D721Med (cell line): Measurements from ENCODE around the gene RGS11.

Source experiments
- DNase-seq: peaks from one replicate; pipeline ENCODE4 v3.0.0; 2011; ENCODE audit warnings: low spot score; ENCODE audit not compliant: insufficient read length
- FAIRE-seq: peaks from 2 replicates; lab custom pipeline; 2011; peaks lifted over from hg19 to GRCh38; lab: Jason Lieb, UNC
- CTCF ChIP-seq: IDR thresholded peaks from 2 replicates; pipeline ENCODE4 v1.5.1; 2012; ENCODE audit warnings: mild to moderate bottlenecking, control low read depth; ENCODE audit not compliant: insufficient read depth; ENCODE audit errors: missing control alignments

The RGS11 gene

GRCh38 chr16:284204-285120, 8.7 kb upstream of the RGS11 start:
- no peak for FAIRE-seq
- no peak for TF ChIP-seq CTCF
- no peak for DNase-seq

GRCh38 chr16:283033-283805, 7.5 kb upstream of the RGS11 start, which contains the start of gene PDIA2:
Gene PDIA2, plus strand, starts transcription at chr16:283164. Its CDS starts 6 bp downstream, at chr16:283170.
- FAIRE-seq, result no peak

DNA sequence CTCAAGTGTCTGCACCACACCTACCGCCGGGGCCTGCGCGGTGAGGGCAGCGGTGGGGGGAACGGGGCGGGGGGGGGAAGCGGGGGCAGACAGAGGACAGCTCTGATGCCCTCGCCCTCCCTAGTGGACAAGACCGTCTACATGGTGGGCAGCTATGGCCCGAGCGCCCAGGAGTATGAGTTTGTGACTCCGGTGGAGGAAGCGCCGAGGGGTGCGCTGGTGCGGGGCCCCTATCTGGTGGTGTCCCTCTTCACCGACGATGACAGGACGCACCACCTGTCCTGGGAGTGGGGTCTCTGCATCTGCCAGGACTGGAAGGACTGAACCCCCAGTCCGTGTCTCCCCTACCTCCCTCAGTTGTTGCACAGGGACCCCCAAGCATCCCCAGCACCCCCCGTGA, 6.7 kb upstream of the RGS11 start:
- TF ChIP-seq CTCF, result no peak
- no peak for DNase-seq
- FAIRE-seq, result no peak

More at GRCh38 chr16:283033-283805, 7.5 kb upstream of the RGS11 start, which contains the start of gene PDIA2:
- no peak for DNase-seq
- TF ChIP-seq CTCF, result no peak

DNA sequence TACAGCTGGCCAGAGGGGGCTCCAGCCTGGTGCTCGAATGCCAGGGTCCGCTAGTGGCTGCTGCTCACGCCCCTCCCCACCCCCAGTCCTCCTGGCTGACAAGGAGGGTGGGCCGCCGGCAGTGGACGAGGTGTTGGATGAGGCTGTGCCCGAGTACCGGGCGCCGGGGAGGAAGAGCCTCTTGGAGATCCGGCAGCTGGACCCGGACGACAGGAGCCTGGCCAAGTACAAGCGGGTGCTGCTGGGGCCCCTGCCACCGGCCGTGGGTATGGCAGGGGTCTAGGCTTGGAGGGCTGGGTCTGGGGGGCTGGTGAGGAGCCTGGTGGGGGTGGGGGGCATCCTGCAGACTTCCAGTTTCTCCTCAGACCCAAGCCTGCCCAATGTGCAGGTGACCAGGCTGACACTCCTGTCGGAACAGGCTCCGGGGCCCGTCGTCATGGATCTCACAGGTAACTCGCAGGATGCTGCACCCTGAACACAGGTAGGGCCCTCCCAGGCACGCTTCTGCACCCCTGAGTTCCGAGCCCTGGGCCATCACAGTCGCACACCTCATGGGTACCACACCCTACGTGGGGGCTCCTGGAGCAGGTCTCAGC, 6.0 kb upstream of the RGS11 start:
- no peak for TF ChIP-seq CTCF
- DNase-seq, result no peak
- no peak for FAIRE-seq

GRCh38 chr16:280991-281659, 5.4 kb upstream of the RGS11 start:
- no peak for FAIRE-seq
- DNase-seq, result no peak
- TF ChIP-seq CTCF, result no peak

DNA sequence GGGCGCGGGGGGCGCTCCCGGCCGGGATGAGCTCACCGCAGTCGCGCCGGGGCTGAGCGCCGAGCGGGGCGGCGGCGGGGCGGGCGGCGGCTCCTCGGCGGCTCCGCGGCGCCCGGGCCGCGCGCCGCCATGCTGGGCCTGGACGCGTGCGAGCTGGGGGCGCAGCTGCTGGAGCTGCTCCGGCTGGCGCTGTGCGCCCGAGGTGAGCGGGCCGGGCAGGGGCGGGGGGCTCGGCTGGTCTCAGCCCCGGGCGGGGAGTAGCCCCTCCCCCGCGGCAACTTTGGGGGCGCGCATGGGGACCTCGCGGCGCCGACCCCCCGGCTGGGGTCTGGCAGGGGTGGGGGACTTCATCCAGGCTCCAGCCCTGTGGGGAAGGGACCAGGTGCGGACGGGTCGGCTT, 4.8 kb upstream of the RGS11 start, which contains the start of gene ARHGDIG:
Gene ARHGDIG (plus strand): TSS at position 40 of the 400 bp plus-strand sequence. CDS start 90 bp downstream, at position 130.
- FAIRE-seq (no peak), DNase-seq (no peak)
- TF ChIP-seq CTCF, result no peak
